IMR-90 (cell line): ENCODE data around the gene MUC5AC. TPM values are rescaled to one million over a fixed set of nuclear protein-coding genes. Genes with fewer than 3 reads are reported as not detected.

ENCODE experiments used
- ATAC-seq: fragments of 200-7000 bp; cut with Tn5 transposase; 2 replicates; pipeline ENCODE4 v1.9.1; 2020; ENCODE audit warnings: low read depth, mild to moderate bottlenecking, moderate library complexity
- BruUV-seq: library from RNA; stranded (reverse); fragments of 400-500 nt; replicated peaks from 2 replicates; lab custom pipeline; 2021; lab: Mats Ljungman, UMichigan
- CTCF ChIA-PET: fragments of 300-600 bp; formaldehyde crosslinking; extraction: SDS; loops from one replicate; lab custom pipeline; 2021; ENCODE audit warnings: antibody characterized with exemption; lab: Yijun Ruan, JAX
- POLR2A ChIA-PET: fragments of 300-600 bp; sonication (Branson Sonifier 250); formaldehyde crosslinking; loops from one replicate; lab custom pipeline; 2022; ENCODE audit warnings: antibody characterized with exemption; ENCODE audit not compliant: unreplicated experiment; lab: Charles Lee
- DNase-seq: peaks from one replicate; pipeline ENCODE4 v3.0.0; 2013
- H2AFZ ChIP-seq: replicated peaks from 2 replicates; pipeline ENCODE3; 2013; ENCODE audit warnings: low read length, mild to moderate bottlenecking; ENCODE audit not compliant: poor library complexity
- H2AK5ac ChIP-seq: 2 replicates; pipeline ENCODE4 v1.6.1; 2013; ENCODE audit warnings: low read depth, low read length, inconsistent platforms
- H2AK9ac ChIP-seq: replicated peaks from 2 replicates; pipeline ENCODE3; 2013; ENCODE audit warnings: mild to moderate bottlenecking, low read depth, low read length, moderate library complexity; ENCODE audit not compliant: poor library complexity
- H2BK120ac ChIP-seq: 2 replicates; pipeline ENCODE4 v1.6.1; 2013; ENCODE audit warnings: low read depth, low read length, inconsistent platforms
- H2BK15ac ChIP-seq: 3 replicates; pipeline ENCODE4 v1.6.1; 2013; ENCODE audit warnings: low read depth, low read length, inconsistent platforms
- H2BK20ac ChIP-seq: 2 replicates; pipeline ENCODE4 v1.6.1; 2013; ENCODE audit warnings: low read depth, mild to moderate bottlenecking, inconsistent platforms, low read length, moderate library complexity
- H2BK5ac ChIP-seq: 2 replicates; pipeline ENCODE4 v1.6.1; 2013; ENCODE audit warnings: mild to moderate bottlenecking, low read depth, low read length, inconsistent platforms; ENCODE audit not compliant: poor library complexity, severe bottlenecking
- H3K14ac ChIP-seq: replicated peaks from 2 replicates; pipeline ENCODE4 v1.6.1; 2013; ENCODE audit warnings: low read depth, low read length, inconsistent platforms
- H3K18ac ChIP-seq: 2 replicates; pipeline ENCODE4 v1.6.1; 2013; ENCODE audit warnings: low read depth, low read length, control low read depth
- H3K23ac ChIP-seq: 2 replicates; pipeline ENCODE4 v1.6.1; 2013; ENCODE audit warnings: low read depth, low read length, inconsistent platforms
- H3K27ac ChIP-seq: 2 replicates; pipeline ENCODE4 v1.5.1; 2013; ENCODE audit warnings: mild to moderate bottlenecking, control low read depth, low read length; ENCODE audit not compliant: insufficient read depth
- H3K27me3 ChIP-seq: 2 replicates; pipeline ENCODE4 v1.6.1; 2013; ENCODE audit warnings: low read length; ENCODE audit not compliant: control insufficient read depth, insufficient read depth
- H3K36me3 ChIP-seq: 2 replicates; pipeline ENCODE4 v1.6.1; 2013; ENCODE audit warnings: low read length, mixed read lengths; ENCODE audit not compliant: control insufficient read depth, insufficient read depth
- H3K4ac ChIP-seq: 2 replicates; pipeline ENCODE4 v1.6.1; 2013; ENCODE audit warnings: low read depth, low read length, inconsistent platforms
- H3K4me1 ChIP-seq: 2 replicates; pipeline ENCODE4 v1.6.1; 2013; ENCODE audit warnings: low read length, mixed read lengths; ENCODE audit not compliant: control insufficient read depth, insufficient read depth
- H3K4me2 ChIP-seq: 2 replicates; pipeline ENCODE4 v1.6.1; 2013; ENCODE audit warnings: low read depth, mild to moderate bottlenecking, control low read depth, low read length, moderate library complexity
- H3K4me3 ChIP-seq: 2 replicates; pipeline ENCODE4 v1.5.1; 2013; ENCODE audit warnings: low read depth, mild to moderate bottlenecking, control low read depth, low read length, moderate library complexity; ENCODE audit not compliant: insufficient read depth
- H3K56ac ChIP-seq: 2 replicates; pipeline ENCODE4 v1.6.1; 2013; ENCODE audit warnings: low read length, inconsistent platforms; ENCODE audit not compliant: insufficient read depth; ENCODE audit errors: extremely low read depth
- H3K79me1 ChIP-seq, 2 experiments: 2 replicates each; pipeline ENCODE4 v1.6.1; 2013; ENCODE audit warnings: low read length in 2 of 2, inconsistent platforms in 1 of 2, low read depth in 1 of 2
- H3K9ac ChIP-seq: 2 replicates; pipeline ENCODE4 v1.6.1; 2013; ENCODE audit warnings: low read depth, low read length, control low read depth
- H3K9me1 ChIP-seq: 2 replicates; pipeline ENCODE4 v1.6.1; 2013; ENCODE audit warnings: low read length, inconsistent platforms; ENCODE audit not compliant: insufficient read depth
- H3K9me3 ChIP-seq: 2 replicates; pipeline ENCODE4 v1.6.1; 2013; ENCODE audit warnings: low read length; ENCODE audit not compliant: control insufficient read depth, insufficient read depth
- H4K20me1 ChIP-seq: 2 replicates; pipeline ENCODE4 v1.6.1; 2013; ENCODE audit warnings: low read length, inconsistent platforms; ENCODE audit not compliant: insufficient read depth
- H4K5ac ChIP-seq: 2 replicates; pipeline ENCODE4 v1.6.1; 2013; ENCODE audit warnings: mild to moderate bottlenecking, low read depth, low read length, control low read depth
- H4K8ac ChIP-seq, 2 experiments: 2 replicates each; pipeline ENCODE4 v1.6.1; 2013; ENCODE audit warnings: low read depth in 2 of 2, low read length in 2 of 2, control low read depth in 1 of 2, inconsistent platforms in 1 of 2
- H4K91ac ChIP-seq: 2 replicates; pipeline ENCODE4 v1.6.1; 2013; ENCODE audit warnings: low read depth, low read length, inconsistent platforms; ENCODE audit not compliant: insufficient read depth
- BHLHE40 ChIP-seq: fragments of 150-350 bp; IDR thresholded peaks from 2 replicates; pipeline ENCODE4 v1.6.1; 2016; ENCODE audit warnings: mild to moderate bottlenecking, low read depth, low read length
- CHD1 ChIP-seq: IDR thresholded peaks from 2 replicates; pipeline ENCODE4 v1.6.1; 2012; ENCODE audit warnings: low read depth, low read length, improper control_type of control experiment
- MAFK ChIP-seq: IDR thresholded peaks from 2 replicates; pipeline ENCODE4 v1.6.1; 2012; ENCODE audit warnings: low read depth, low read length, improper control_type of control experiment
- RAD21 ChIP-seq: IDR thresholded peaks from 2 replicates; pipeline ENCODE4 v1.6.1; 2012; ENCODE audit warnings: low read length, improper control_type of control experiment
- RCOR1 ChIP-seq: IDR thresholded peaks from 2 replicates; pipeline ENCODE4 v1.6.1; 2012; ENCODE audit warnings: mild to moderate bottlenecking, low read length, improper control_type of control experiment; ENCODE audit not compliant: insufficient replicate concordance
- SMC3 ChIP-seq: fragments of 150-350 bp; IDR thresholded peaks from 2 replicates; pipeline ENCODE4 v1.6.1; 2016; ENCODE audit warnings: low read depth, mild to moderate bottlenecking, antibody characterized with exemption, low read length, moderate library complexity
- WGBS, 2 experiments: methylation state at CpG; one replicate each; pipeline versions ENCODE4 v1.1.5 to v1.1.7; 2013; ENCODE audit warnings: missing lambda C conversion rate in 2 of 2; ENCODE audit not compliant: insufficient read length in 1 of 2; ENCODE audit errors: extremely low coverage in 2 of 2; 5-methylcytosine and 5-hydroxymethylcytosine counted together
- dilution Hi-C: fragments of 300-500 bp; cut with HindIII; formaldehyde crosslinking; loops from one replicate; pipeline ENCODE4 v1.14.3; 2018; ENCODE audit warnings: low sequenced_read_pairs; ENCODE audit not compliant: unreplicated experiment
- in situ Hi-C: fragments of 300-500 bp; cut with MboI; formaldehyde crosslinking; loops from 3 replicates; pipeline ENCODE4 v1.14.3; 2019; ENCODE audit warnings: low sequenced_read_pairs, inconsistent platforms, mixed read lengths
- intact Hi-C: fragments of 100-400 bp; cut with micrococcal nuclease; formaldehyde crosslinking; loops from 2 replicates; pipeline ENCODE4 v1.10.0; 2022
- polyA plus RNA-seq, 3 experiments: library from polyadenylated mRNA; depleted of rRNA; stranded (reverse); fragments of >200 nt; gene quantifications; 2 replicates each; pipeline ENCODE4 v1.2.3, GENCODE V29; 2012; ENCODE audit warnings: low replicate concordance in 1 of 3
- total RNA-seq: library from RNA; depleted of rRNA; stranded (reverse); fragments of >200 nt; gene quantifications from 2 replicates; pipeline ENCODE4 v1.2.3, GENCODE V29; 2012
- TF ChIP-seq, protein P1 (sequence below): conservative IDR thresholded peaks from 2 replicates; pipeline ENCODE4 v1.5.1; 2012; ENCODE audit warnings: mild to moderate bottlenecking, low read depth, low read length, improper control_type of control experiment
- TF ChIP-seq, protein P2 (sequence below): fragments of 150-350 bp; IDR thresholded peaks from 2 replicates; pipeline ENCODE4 v1.6.1; 2017; ENCODE audit warnings: mild to moderate bottlenecking, antibody characterized with exemption, low read length, low read depth

Gene MUC5AC
- total and polyA plus RNA-seq, 2 of the 4 experiments (the other 2 are of a cell fraction), result 0.02 TPM; not detected in 1

DNA sequence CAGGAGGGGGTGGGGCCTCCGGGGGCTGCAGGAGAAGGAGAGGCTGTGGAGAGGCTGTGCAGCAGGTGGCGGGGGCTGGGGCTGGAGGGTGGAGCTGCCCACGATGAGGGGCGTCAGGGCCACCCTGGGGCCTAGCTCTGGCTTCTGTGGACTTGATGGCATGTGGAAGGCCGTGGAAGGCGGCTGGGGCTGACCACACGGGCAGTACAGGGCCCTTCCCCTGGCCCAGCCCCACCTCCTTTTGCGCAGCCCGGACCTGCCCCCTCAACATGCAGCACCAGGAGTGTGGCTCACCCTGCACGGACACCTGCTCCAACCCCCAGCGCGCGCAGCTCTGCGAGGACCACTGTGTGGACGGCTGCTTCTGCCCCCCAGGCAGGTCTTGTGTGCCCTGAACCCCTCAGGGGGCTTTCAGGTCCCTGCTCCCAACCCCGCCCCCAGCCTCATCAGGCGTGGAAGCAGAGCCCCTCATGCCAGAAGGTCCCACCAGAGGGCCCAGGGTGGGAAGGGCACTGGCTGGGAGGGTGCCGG is 71.2 kb downstream of the MUC5AC start:
- H3K23ac ChIP-seq, result no peak overlapping the region
- H2AFZ ChIP-seq, result no peak overlapping the region
- H3K18ac ChIP-seq, result no peak overlapping the region
- no peak overlapping the region for H3K4ac ChIP-seq
- no peak for TF ChIP-seq RAD21
- no peak for TF ChIP-seq RCOR1
- no peak for TF ChIP-seq BHLHE40
- TF ChIP-seq, protein P1, sequence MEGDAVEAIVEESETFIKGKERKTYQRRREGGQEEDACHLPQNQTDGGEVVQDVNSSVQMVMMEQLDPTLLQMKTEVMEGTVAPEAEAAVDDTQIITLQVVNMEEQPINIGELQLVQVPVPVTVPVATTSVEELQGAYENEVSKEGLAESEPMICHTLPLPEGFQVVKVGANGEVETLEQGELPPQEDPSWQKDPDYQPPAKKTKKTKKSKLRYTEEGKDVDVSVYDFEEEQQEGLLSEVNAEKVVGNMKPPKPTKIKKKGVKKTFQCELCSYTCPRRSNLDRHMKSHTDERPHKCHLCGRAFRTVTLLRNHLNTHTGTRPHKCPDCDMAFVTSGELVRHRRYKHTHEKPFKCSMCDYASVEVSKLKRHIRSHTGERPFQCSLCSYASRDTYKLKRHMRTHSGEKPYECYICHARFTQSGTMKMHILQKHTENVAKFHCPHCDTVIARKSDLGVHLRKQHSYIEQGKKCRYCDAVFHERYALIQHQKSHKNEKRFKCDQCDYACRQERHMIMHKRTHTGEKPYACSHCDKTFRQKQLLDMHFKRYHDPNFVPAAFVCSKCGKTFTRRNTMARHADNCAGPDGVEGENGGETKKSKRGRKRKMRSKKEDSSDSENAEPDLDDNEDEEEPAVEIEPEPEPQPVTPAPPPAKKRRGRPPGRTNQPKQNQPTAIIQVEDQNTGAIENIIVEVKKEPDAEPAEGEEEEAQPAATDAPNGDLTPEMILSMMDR, result no peak
- TF ChIP-seq MAFK, result no peak
- TF ChIP-seq SMC3, result no peak
- no peak for TF ChIP-seq CHD1
- TF ChIP-seq, protein P2, sequence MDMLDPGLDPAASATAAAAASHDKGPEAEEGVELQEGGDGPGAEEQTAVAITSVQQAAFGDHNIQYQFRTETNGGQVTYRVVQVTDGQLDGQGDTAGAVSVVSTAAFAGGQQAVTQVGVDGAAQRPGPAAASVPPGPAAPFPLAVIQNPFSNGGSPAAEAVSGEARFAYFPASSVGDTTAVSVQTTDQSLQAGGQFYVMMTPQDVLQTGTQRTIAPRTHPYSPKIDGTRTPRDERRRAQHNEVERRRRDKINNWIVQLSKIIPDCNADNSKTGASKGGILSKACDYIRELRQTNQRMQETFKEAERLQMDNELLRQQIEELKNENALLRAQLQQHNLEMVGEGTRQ, result no peak
- H4K8ac ChIP-seq, result no peak overlapping the region
- ChIA-PET CTCF (interaction anchor here (0.6 to 0.8 kb wide), 2 partner anchors 26 to 136 kb away, joined by 3 read pairs; no protein-coding TSS in a partner anchor), POLR2A (no interaction called here)
- no peak overlapping the region for H4K91ac ChIP-seq
- no peaks in the 10 kb centered on the region for H3K9me3 ChIP-seq
- BruUV-seq, result no TSS peak
- ATAC-seq (no peak), DNase-seq (no peak)
- 56% methylated on average over 8 of the region's 18 CpGs; no CpG with 5 or more reads in 1 of the 2 experiments for WGBS, 2 experiments
- H3K79me1 ChIP-seq, result no peaks in the 10 kb centered on the region
- no peaks in the 10 kb centered on the region; the same call in 1 of the 2 replicates for H4K20me1 ChIP-seq
- no peak overlapping the region for H2AK9ac ChIP-seq
- dilution Hi-C loops, result no loop called here
- H2BK120ac ChIP-seq, result no peak overlapping the region
- no peaks in the 10 kb centered on the region for H3K36me3 ChIP-seq
- no peak overlapping the region for H2BK5ac ChIP-seq
- H4K5ac ChIP-seq, result no peak overlapping the region
- intact Hi-C loops, result no loop called here
- no peaks in the 10 kb centered on the region for H3K9me1 ChIP-seq
- no peak overlapping the region for H3K4me3 ChIP-seq
- no peaks in the 10 kb centered on the region for H3K4me1 ChIP-seq
- in situ Hi-C loops, result no loop called here
- H3K27ac ChIP-seq, result no peak overlapping the region
- H2AK5ac ChIP-seq, result no peak overlapping the region
- no peak overlapping the region for H3K14ac ChIP-seq
- no peak overlapping the region for H3K9ac ChIP-seq
- no peak overlapping the region for H2BK15ac ChIP-seq
- no peak overlapping the region for H2BK20ac ChIP-seq
- H3K56ac ChIP-seq, result no peak overlapping the region
- no peak overlapping the region for H3K4me2 ChIP-seq
- peaks cover 4% of the 10 kb centered on the region; the same call in 1 of the 2 replicates for H3K27me3 ChIP-seq
